Dermis blood vessel endothelial cell (primary cell): ENCODE data around the gene SMCO3. TPM values are rescaled to one million over a fixed set of nuclear protein-coding genes. Genes with fewer than 3 reads are reported as not detected.

Experiments
- DNase-seq: peaks from one replicate; pipeline ENCODE4 v3.0.0; 2010
- total RNA-seq: library from RNA; depleted of rRNA; stranded (reverse); fragments of >200 nt; gene quantifications from 2 replicates; pipeline ENCODE4 v1.2.3, GENCODE V29; 2014

SMCO3 gene
- total RNA-seq: 1.2 and 1.6 TPM in 2 replicates

- no peak for DNase-seq
These were observed at the start of gene SMCO3 for GRCh38 chr12:14814014-14814413. TSS of gene SMCO3 (minus strand) at chr12:14814182. CDS start at chr12:14806680, 7,502 bp downstream.

- no peak for DNase-seq
These were observed 46.5 kb upstream of the SMCO3 start for GRCh38 chr12:14860490-14860889.

DNA sequence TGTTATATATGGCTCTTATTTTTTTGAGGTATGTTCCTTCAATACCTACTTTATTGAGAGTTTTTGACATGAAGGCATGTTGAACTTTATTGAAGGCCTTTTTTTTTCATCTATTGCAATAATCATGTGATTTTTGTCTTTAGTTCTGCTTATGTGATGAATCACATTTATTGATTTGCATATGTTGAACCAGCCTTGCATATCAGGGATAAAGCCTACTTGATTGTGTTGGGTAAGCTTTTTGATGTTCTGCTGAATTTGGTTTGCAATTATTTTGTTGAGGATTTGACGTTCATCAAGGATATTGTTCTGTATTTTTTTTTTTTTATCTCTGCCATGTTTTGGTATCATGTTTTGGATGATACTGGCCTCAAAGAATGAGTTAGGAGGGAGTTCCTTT, 44.5 kb upstream of the SMCO3 start:
- DNase-seq: no peak

- no peak for DNase-seq
These were observed 40.7 kb upstream of the SMCO3 start for GRCh38 chr12:14854586-14855183.

GRCh38 chr12:14853961-14854360, 40.0 kb upstream of the SMCO3 start:
- DNase-seq: no peak

DNA sequence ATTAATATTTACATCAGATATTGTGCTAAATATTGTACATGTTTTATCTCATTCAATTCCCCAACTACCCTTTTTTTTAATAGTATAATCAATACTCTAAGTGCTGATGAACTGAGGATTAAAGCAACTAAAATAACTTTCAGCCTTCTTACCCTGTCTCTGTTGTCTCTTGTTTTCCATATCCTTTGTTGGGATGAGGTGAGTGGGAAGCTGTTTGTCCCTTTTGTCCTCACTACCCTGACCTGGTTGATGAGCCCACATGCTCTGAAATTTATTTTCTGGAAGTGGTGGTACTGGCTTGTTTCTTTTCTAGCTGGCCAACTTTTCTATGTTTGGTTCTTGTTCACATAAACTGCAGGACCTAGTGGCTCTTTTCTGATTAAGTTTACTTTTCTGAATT, 38.9 kb upstream of the SMCO3 start:
- DNase-seq: no peak

DNA sequence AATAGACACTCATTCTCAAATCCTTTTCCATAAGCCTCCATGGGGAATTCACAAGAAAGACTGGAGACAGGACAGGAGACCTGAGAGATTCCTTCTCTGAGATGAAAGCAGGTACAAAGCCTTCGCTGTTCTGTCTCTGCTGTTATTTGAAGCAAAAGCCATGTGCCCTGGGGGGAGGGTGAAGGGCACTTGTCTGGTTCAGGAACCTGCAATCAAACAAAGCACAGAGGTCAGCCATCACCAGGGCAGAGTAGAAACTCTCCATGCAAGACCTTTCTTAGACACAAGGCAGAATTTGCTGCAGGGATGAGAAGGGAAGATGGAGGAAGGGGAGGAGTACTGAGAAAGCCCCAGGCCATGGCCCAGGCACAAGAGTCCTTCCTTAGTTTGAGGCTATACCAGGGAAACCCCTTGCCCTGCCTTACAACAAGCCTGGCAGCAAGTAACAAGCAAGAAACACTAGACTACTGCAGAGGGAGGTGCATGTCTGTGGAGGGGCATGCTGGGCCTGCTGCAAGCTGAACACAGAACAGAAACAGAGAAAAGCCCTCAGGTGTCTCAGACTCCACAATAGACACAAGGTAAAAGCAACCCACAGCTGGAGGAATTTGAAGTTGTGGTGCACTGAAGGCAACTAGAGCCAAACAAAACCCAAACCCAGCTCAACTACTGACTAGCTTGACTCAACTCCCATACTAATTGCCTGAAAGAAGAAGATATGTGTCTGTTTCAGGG, 37.1 kb upstream of the SMCO3 start:
- no peak for DNase-seq

GRCh38 chr12:14849661-14850060, 35.7 kb upstream of the SMCO3 start:
- peak; percentile 54 for DNase-seq

- DNase-seq: peak; percentile 72
These were observed 33.0 kb upstream of the SMCO3 start for GRCh38 chr12:14846876-14847580.

DNA sequence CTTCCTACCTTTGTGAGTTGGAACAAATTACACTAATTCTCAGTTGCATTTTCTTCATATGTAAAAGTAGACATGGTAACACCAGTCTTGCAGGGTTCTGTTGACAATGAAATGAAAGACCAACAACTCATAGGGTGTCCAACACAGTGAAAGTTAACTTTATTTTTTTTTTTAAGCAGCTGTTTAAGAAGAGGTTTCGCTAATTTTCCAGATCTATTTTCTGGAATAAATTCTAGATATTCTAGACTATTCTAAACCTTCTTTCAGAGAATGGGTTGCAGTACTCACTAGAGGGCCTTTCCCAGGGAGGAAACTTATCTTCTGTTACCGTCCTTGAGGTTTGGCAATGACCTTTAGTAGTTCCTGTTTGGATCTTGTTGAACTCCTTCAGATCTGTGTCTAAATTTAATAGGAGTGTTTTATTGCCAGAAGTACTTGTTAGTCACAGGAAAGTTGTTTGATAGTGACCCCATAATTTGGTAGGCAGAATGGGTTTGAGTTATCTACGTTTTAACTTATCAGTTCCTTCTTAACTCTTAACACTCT, 32.1 kb upstream of the SMCO3 start:
- DNase-seq: peak; percentile 40

DNA sequence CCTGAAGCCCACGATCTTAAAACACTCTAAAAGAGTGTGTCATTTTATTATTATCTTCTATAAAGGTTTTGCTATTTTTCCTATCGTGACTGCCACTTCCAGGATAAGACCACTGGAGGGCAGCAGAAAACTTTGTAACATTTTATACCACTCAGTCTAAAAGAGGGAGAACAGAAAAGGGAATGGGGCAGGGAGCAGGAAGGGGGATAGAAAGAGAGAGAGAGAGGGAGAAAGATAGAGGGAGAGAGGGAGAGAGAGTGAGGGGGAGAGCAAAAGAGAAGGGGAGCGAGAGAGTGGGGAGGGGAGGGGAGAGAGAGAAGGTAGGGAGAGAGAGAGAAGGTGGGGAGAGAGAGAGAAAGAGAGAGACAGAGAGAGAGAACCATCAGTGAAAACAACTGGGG, 31.4 kb upstream of the SMCO3 start:
- DNase-seq: peak; percentile 76

DNA sequence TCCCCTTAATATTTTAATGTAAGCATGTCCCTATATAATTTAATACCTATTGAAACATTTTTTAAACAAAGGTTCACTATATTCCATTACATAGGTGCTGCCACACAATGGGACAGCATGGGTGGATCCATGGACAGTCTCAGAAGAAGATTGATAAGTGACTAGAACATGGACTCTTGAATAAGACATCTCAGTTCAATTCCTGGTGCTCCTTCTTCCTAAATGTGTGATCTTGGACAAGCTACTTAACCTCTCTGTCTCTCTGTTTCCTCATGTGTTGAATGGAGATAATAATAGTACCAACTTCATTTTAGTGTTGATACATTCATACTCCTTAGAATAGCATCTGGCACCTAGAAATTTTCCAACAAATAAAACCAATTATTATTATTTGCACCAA, 30.4 kb upstream of the SMCO3 start:
- DNase-seq: no peak

- peak; percentile 75 for DNase-seq
These were observed 29.5 kb upstream of the SMCO3 start, which contains the start of gene ART4 for GRCh38 chr12:14843425-14843887. TSS of gene ART4 (minus strand) at chr12:14843526. CDS start at chr12:14843113, 413 bp downstream.

DNA sequence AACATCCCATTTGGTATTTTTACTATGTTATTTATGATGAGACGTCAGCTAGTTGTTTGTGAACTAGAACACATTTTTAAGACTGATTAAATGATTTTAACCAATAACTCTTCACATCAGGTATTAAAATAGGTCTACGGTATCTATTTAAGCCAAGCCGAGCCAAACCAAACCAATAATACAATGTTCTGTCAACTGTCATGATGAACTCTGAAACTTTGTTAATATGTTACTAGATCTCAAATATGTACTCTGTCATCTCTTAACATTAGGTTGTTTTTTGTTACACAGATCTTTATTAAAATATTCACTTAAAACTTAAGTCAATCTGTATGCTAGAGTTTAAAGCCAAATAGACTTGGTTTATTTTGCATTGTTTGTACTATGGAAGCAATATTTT, 28.3 kb upstream of the SMCO3 start:
- no peak for DNase-seq

- peak; percentile 80 for DNase-seq
These were observed 27.8 kb upstream of the SMCO3 start for GRCh38 chr12:14841761-14842160.

- no peak for DNase-seq
These were observed 26.6 kb upstream of the SMCO3 start for GRCh38 chr12:14840616-14841015.

- no peak for DNase-seq
These were observed 25.3 kb upstream of the SMCO3 start for GRCh38 chr12:14839262-14839661.

DNA sequence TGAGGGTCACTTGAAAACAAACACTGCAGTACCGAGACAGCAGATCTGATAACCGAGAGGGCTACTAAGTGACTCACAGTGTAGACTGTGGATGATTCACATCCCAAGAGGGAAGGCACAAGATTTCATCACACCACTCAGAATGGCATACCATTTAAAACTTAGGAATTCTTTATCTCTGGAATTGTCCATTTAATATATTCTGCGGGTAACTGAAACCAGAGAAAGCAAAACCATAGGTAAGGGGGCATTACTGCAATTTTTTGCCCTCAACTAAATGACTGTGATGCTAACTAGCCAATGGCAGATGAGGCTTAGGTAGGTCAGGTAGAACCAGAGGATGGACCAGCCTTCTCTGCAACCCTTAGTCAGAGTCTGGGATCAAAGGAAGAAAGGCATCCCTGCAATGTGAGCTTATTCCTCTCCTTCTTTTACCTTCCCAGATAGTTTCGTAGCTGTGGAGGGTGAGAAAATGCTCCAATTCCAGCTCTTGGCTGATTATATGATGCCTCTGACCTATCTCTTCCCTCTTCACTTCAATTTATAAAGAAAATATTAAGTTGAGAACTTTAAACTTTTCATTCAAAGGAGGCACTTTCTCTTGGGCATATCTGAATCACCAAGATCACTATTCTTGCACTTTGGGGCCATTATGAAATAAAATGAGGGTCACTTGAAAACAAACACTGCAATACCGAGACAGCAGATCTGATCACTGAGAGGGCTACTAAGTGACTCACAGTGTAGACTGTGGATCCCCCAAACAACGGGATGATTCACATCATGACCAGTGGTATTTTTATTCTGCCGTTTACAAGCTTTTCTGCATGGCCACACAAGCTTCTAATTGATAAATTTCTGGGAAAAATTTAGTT, 22.6 kb upstream of the SMCO3 start:
- peak; percentile 81 for DNase-seq

GRCh38 chr12:14834509-14834908, 20.5 kb upstream of the SMCO3 start:
- DNase-seq: peak; percentile 23

GRCh38 chr12:14833952-14834351, 20.0 kb upstream of the SMCO3 start:
- DNase-seq: no peak

- no peak for DNase-seq
These were observed 19.4 kb upstream of the SMCO3 start for GRCh38 chr12:14833336-14833735.

- DNase-seq: peak; percentile 27
These were observed 14.9 kb upstream of the SMCO3 start for GRCh38 chr12:14828892-14829291.
